ES-I3 (cell line): Measurements from ENCODE around the gene PALM2AKAP2.

ENCODE experiments used
- H3K36me3 ChIP-seq: 2 replicates; pipeline ENCODE4 v1.6.1; 2013; ENCODE audit warnings: mild to moderate bottlenecking, low read length, control low read depth, moderate library complexity; ENCODE audit not compliant: insufficient read depth
- H3K4me1 ChIP-seq: 2 replicates; pipeline ENCODE4 v1.6.1; 2013; ENCODE audit warnings: mild to moderate bottlenecking, control low read depth, low read length; ENCODE audit not compliant: insufficient read depth
- H3K9ac ChIP-seq: 2 replicates; pipeline ENCODE4 v1.6.1; 2013; ENCODE audit warnings: low read depth, mild to moderate bottlenecking, low read length, moderate library complexity
- H3K9me3 ChIP-seq: 2 replicates; pipeline ENCODE4 v1.6.1; 2013; ENCODE audit warnings: mild to moderate bottlenecking, low read length, moderate library complexity; ENCODE audit not compliant: control insufficient read depth, insufficient read depth

The PALM2AKAP2 gene

DNA sequence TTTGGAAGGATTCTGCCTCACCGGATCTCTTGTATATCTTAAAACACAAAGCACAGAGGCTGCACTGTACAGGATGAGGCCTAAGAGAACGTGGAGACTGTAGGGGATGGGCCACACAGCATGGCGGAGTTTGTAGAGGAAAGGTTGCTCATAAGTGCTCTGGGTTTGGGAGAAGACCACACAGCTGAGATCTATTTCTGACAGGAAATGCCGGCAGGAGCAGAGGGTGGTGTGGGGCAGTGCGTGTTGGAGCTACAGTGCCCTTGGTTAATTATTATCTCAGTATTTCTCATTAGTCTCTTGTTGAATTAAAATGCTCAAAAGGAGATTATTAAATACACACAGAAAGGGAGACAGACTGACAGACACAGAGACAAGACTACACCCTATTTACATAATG lies 9.6 kb downstream of the PALM2AKAP2 start:
- no peaks in the 10 kb centered on the region for H3K9me3 ChIP-seq
- H3K9ac ChIP-seq, result no peak overlapping the region
- no peaks in the 10 kb centered on the region for H3K36me3 ChIP-seq
- H3K4me1 ChIP-seq, result no peaks in the 10 kb centered on the region

DNA sequence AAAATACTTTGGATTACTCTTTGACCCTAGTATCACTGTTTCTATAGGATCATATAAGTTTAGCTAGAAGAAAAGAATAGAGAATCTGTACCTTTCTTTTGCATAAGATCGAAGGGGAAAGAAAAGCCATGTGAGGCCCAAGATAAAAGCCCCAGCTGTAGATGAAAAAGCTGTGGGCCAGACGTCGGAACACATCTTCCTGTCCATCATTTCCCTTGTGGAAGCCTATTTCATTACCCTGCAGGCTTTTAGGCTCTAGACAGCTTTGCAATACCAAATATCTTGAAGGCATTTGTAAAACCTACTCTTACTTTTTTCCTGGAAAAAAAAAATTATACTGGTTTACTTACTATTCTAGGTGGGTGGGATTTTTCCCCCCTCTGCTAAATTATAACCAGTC lies 10.0 kb downstream of the PALM2AKAP2 start:
- H3K9me3 ChIP-seq, result no peaks in the 10 kb centered on the region
- H3K9ac ChIP-seq, result no peak overlapping the region
- H3K4me1 ChIP-seq, result no peaks in the 10 kb centered on the region
- no peaks in the 10 kb centered on the region for H3K36me3 ChIP-seq

DNA sequence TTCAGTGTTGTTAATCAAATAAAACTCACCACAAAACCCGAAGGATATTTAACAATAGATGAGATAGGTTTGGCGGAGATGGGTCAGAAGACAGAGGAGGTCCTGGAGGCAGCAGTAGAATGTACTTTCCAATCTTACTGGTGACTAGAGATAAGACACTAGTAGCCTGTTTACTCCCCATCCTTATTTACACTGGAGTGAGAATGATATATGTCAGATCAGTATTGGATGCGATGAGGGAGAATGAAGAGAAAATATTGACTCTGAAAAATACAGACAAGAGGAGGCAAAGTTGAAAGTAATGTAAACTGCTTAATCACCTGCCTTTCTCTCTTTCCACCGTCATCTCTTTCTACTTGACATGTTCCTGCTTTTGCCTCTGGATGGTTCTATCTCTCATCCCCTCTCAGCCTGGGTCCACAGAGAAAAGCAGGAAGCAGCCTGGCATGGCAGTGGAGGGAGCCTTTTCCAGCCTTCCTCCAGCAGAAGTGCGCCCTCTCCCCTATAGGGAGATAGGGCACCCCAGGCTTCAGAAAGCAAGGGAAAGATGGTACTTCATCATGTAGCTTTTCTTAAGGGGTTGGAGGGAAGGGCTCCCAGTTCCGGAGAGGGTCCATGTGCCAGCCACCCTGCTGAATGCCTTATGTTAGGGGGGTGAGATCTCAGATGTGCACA lies 11.1 kb downstream of the PALM2AKAP2 start:
- H3K36me3 ChIP-seq, result no peaks in the 10 kb centered on the region
- no peaks in the 10 kb centered on the region for H3K9me3 ChIP-seq
- no peak overlapping the region for H3K9ac ChIP-seq
- no peaks in the 10 kb centered on the region for H3K4me1 ChIP-seq

DNA sequence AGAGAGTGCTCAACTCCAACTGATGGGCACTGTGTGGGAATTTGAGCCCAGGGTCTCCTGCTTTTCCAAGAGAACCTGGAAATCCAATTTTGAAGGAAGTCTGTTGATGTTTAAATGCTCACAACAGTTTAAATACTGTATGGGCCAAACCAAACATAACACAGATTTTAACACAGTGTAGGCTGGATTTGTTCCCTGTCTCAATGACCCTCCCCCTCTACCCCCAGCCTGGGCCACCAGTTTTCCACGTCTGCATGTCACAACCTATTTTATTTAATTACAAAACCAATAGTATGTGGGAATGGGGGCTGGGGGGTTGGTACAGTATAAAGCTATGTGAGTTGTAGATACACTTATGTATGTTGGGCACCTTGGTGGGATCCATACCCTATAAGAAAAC lies 11.7 kb downstream of the PALM2AKAP2 start:
- Histone ChIP-seq H3K9me3 (no peaks in the 10 kb centered on the region), H3K9ac (no peak overlapping the region), H3K36me3 (no peaks in the 10 kb centered on the region), H3K4me1 (no peaks in the 10 kb centered on the region)

DNA sequence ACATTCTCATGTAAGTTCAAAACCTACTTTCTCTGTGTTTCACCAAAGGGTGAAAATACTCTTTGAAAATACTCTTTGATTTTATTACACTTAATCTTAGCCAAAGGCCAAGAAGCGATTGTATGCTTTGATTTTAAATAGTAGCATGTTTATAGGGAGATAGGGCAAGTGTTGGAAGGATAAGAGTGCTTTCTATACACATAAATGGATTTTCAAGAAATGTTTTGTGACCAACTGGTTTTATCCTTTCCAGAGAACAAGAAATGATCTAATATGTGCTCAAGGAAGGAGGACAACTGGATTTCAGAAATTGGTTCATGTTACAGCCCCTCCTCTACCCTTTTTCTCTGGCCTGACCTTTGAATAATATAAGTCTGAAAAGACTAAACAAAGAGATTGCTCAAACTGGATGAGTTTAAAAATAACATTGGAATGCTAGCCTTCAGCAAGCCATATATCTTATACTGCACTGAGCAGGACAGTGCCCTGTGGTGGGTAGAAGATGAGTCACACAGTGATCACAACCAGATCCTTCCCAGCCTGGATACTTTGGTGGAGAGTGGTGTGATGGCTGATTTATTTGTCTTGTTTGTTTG lies 13.1 kb downstream of the PALM2AKAP2 start:
- no peaks in the 10 kb centered on the region for H3K4me1 ChIP-seq
- no peaks in the 10 kb centered on the region for H3K9me3 ChIP-seq
- H3K9ac ChIP-seq, result no peak overlapping the region
- H3K36me3 ChIP-seq, result no peaks in the 10 kb centered on the region

DNA sequence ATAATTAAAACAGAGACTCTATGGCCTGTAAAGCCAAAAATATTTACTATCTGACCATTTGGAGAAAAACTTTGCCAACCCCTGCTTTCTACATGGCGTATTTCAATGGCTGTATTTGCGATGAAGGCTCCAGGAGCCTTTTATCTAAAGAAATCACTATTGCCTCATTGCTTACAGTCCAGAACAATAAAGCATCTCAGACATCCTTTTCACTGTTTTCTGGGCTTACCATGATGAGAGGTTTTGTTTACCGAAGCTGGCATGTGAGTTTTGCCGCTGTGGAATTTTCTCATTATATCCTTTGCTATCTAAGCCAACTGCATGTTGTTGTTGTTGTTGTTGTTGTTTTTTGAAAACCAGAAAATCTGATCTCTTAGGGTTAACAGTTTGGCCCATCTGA lies 13.9 kb downstream of the PALM2AKAP2 start:
- Histone ChIP-seq H3K36me3 (no peaks in the 10 kb centered on the region), H3K4me1 (no peaks in the 10 kb centered on the region), H3K9ac (no peak overlapping the region), H3K9me3 (no peaks in the 10 kb centered on the region)

DNA sequence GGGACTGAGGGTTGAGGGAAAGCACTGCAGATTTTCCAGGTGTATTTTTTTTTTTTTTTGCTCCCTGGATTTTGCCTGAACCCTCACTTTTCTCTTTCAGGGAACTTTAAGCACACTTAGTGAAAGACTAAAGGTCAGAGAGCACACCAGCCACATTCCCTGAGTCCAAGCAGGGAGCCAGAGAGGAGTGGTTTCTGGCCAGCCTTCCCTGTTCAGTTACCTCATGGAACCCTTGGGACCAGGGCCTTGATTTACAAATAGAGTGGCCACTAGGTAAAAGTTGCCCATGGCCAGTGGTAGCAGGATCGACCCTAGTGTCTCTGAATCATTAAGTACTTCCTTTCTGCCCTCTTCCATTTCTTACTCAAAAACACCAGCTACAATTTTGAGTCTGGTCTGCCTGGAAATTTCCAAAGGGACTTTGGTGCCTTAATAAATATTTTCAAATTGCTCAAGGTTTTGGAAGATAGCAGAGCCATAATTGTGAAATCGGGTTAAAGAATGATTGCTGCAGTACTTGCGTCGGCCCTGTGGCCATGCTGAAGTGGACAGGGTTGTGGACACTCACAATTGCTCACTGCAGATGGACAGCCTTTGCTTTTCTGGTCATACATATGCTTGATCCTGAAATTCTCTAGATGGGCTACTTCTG lies 14.5 kb downstream of the PALM2AKAP2 start:
- H3K36me3 ChIP-seq, result no peaks in the 10 kb centered on the region
- H3K9me3 ChIP-seq, result no peaks in the 10 kb centered on the region
- no peak overlapping the region for H3K9ac ChIP-seq
- H3K4me1 ChIP-seq, result no peaks in the 10 kb centered on the region; the same call in 1 of the 2 replicates

DNA sequence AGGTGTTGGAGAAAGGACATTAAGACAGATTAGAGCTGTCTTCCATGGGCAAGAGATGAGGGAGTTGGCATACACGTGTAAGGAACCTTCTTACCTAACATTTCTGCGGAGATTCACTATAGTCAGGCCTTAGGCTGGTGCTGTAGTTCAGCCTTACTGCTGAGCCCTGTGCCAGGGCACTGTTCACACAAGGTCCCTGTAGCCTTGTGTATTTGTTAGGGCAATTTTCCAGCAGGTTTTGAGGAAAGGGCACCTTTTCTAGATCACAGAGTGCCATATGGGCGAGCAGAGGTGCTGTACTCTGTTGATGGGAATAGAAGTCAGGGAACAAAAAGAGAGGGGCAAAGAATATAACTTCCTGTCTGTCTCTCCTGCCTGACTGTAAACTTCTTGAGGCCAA lies 15.6 kb downstream of the PALM2AKAP2 start:
- no peak overlapping the region for H3K9ac ChIP-seq
- H3K4me1 ChIP-seq, result peaks cover 6% of the 10 kb centered on the region; the same call in 1 of the 2 replicates
- no peaks in the 10 kb centered on the region for H3K9me3 ChIP-seq
- H3K36me3 ChIP-seq, result no peaks in the 10 kb centered on the region

DNA sequence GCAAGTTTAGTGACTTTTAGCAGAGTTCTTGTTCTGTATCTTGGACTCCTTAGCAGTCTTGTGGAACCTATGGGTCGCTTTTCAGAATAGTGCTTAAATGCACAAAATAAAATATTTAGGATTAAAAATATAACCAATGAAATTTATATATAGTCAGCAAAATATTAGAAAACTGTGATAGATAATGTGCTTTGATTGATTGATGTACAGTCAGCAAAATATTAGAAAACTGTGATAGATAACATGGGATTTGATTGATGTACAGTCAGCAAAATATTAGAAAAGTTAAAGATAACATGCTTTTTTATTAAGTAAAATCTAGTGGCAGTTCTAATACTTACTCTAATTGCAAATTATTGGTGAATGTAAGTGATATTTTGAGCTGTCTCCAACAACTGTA lies 16.1 kb downstream of the PALM2AKAP2 start:
- Histone ChIP-seq H3K9ac (no peak overlapping the region), H3K9me3 (no peaks in the 10 kb centered on the region), H3K36me3 (no peaks in the 10 kb centered on the region), H3K4me1 (peaks cover 6% of the 10 kb centered on the region; the same call in 1 of the 2 replicates)

DNA sequence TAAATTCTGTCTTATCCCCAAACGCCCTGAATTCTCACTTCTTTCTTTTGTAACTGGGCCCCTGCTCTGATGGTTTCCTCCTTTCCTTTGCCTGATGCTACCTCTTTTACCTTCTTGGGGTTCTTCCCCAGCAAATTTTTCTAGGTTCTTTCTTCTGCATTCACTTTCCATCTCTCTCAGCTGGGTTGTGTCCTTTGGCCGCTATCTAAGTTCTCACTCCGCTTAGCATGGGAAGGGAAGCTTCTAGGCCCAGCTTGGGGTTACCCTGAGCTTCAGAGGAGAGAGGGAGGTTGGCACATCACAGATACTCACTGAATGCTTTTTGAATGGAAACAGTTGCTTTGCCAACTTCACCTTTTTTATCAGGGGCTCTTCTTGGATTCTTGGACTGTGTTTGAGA lies 17.0 kb downstream of the PALM2AKAP2 start:
- Histone ChIP-seq H3K36me3 (no peaks in the 10 kb centered on the region), H3K4me1 (peaks cover 6% of the 10 kb centered on the region; the same call in 1 of the 2 replicates), H3K9ac (no peak overlapping the region), H3K9me3 (no peaks in the 10 kb centered on the region)

DNA sequence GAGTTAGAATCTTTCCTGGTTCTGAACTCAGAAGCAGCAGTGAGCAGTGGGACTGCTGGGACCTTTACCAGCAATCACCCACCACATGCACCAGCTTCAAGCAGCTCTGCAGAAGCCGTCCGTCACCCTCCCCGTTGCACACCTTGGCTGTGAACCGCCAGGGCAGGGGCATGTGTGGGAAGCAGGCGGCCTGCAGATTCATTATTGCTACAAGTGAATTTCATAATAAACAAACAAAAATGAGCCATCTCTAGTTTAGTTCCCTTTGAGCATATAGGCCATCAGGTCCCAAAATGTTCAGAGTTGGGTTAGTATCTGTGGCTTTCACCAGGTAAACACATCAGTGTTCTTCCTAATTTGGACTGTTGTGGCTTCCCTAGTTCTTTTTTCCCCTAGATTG lies 17.5 kb downstream of the PALM2AKAP2 start:
- Histone ChIP-seq H3K9ac (no peak overlapping the region), H3K4me1 (peaks cover 6% of the 10 kb centered on the region; the same call in 1 of the 2 replicates), H3K9me3 (no peaks in the 10 kb centered on the region), H3K36me3 (no peaks in the 10 kb centered on the region)

DNA sequence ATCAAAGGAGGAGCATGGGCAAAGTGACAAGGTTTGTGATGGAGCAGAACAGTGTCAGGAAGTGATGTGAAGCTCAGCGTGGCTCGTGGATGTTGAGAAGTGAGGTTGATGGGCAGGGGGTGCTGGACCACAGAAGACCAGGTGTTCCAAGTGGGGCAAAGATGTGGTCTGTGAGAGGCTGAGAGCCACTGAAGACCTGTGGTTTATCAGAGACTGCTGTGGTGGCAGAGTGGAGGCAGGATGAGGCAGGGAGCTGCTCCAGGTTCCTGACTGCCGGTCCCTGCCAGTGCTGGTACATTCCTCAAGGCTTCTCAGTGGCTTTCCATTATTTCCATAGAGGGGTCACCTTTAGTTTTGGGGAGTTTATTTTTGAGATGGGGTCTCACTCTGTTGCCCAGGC lies 19.1 kb downstream of the PALM2AKAP2 start:
- no peak overlapping the region for H3K9ac ChIP-seq
- H3K36me3 ChIP-seq, result no peaks in the 10 kb centered on the region
- H3K9me3 ChIP-seq, result no peaks in the 10 kb centered on the region
- peaks cover 6% of the 10 kb centered on the region; the same call in 1 of the 2 replicates for H3K4me1 ChIP-seq

DNA sequence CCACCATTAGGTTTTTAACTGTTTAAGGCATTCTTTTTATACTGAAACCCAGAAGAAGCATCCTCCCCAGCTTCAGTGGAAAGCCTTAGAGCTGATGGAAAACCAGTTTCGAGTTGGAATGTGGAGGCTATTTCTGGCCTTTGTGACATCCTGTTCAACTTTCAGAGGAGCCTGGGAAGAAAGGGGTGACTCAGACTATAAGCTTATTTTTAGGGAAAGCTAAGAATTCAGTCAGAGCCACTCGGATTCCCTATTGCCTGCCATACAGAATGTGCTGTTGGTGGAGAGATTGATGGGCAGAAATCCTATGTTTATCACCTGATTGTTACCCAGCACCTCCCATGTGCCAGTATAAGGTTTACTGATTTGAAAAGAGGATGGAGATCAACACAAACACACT lies 19.8 kb downstream of the PALM2AKAP2 start:
- H3K9me3 ChIP-seq, result no peaks in the 10 kb centered on the region
- peaks cover 6% of the 10 kb centered on the region; the same call in 1 of the 2 replicates for H3K4me1 ChIP-seq
- no peak overlapping the region for H3K9ac ChIP-seq
- H3K36me3 ChIP-seq, result no peaks in the 10 kb centered on the region

DNA sequence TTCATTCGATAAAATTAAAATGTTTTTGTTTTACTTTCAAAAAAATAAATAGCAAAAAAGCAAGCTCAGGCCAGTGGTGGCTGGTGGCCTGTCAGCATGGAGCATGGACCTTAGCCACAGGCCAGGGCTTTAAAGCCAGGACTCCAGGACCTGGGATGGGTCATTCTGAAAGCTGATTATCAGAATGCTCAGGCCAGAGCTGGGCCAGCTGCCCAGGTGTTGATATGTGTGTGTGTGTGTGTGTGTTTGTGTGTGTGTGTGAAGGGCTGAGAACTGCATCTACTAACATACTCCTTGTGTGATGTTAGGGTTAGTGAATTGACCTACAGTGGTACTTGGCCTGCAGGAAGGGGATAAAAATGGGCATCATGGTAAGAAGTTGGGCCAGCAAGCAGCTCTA lies 21.5 kb downstream of the PALM2AKAP2 start:
- peaks cover 6% of the 10 kb centered on the region; the same call in 1 of the 2 replicates for H3K4me1 ChIP-seq
- H3K36me3 ChIP-seq, result no peaks in the 10 kb centered on the region
- H3K9me3 ChIP-seq, result no peaks in the 10 kb centered on the region
- H3K9ac ChIP-seq, result no peak overlapping the region

DNA sequence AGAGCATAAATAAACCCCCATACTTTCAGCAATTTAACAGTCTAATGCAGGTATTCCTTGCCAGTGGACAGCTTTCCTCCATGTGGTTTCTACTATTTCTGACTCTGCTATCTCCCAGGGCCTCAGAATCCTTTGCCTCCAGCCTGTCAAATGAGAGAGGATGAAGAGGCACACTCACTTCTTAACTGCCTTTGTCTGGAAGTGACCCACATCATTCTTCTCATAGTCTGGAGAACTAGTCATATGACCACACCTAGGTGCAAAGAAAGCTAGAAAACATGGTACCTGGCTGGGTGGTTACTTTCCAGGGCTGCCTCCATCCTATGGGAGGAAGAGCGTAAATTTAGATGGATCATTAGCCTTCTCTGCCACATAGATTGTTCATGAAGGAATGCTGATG lies 22.5 kb downstream of the PALM2AKAP2 start:
- no peaks in the 10 kb centered on the region for H3K36me3 ChIP-seq
- peaks cover 6% of the 10 kb centered on the region; the same call in 1 of the 2 replicates for H3K4me1 ChIP-seq
- no peak overlapping the region for H3K9ac ChIP-seq
- H3K9me3 ChIP-seq, result no peaks in the 10 kb centered on the region
